Hepatic stellate cell (primary cell): Measurements from ENCODE around the gene CNTNAP3.
"Not testable (repeated sequence)": the region's sequence is repeated elsewhere in the genome, so short reads cannot be mapped to it uniquely, and the experiment has no call there.

ENCODE experiments used
- DNase-seq: peaks from one replicate; pipeline ENCODE4 v3.0.0; 2011; ENCODE audit warnings: low spot score

The CNTNAP3 gene

DNA sequence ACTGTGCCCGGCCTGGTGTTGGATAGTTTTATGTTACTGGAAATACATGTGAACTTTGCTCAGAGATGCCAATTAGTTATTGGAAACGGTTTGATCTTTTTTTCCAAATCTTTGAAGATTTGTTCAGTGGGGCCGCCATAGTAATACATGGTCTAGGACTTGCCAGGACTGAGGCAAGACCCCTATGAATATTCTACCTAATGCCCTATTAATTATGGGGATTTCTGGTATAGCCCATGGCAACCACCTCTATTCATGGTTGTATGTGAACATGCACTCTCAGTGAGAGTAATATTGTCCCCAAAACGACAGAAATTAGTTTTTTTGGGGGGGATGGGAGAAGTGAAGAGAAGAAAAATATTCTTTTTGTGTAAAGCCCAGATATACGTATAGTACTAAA, 220.3 kb downstream of the CNTNAP3 start:
- DNase-seq = not testable (repeated sequence)

GRCh38 chr9:39062966-39063365, 225.0 kb downstream of the CNTNAP3 start:
- not testable (repeated sequence) for DNase-seq

- DNase-seq = not testable (repeated sequence)
These were observed 233.5 kb downstream of the CNTNAP3 start for GRCh38 chr9:39054453-39054852.

DNA sequence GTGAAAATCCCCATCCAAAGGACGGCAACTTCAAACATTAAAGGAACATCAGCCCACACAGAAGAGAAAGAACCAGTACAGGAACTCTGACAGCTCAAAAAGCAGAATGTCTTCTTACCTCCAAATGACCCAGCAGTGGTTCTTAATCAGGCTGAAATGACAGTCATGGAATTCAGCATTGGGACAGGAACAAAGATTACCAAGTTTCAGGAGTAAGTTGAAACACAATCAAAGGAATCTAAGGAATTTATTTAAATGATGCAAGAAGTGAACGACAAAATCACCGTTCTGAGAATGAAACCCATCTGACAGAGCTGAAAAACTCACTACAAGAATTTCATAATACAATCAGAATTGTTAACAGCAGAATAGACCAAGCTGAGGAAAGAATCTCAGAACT, 241.1 kb downstream of the CNTNAP3 start:
- not testable (repeated sequence) for DNase-seq

DNA sequence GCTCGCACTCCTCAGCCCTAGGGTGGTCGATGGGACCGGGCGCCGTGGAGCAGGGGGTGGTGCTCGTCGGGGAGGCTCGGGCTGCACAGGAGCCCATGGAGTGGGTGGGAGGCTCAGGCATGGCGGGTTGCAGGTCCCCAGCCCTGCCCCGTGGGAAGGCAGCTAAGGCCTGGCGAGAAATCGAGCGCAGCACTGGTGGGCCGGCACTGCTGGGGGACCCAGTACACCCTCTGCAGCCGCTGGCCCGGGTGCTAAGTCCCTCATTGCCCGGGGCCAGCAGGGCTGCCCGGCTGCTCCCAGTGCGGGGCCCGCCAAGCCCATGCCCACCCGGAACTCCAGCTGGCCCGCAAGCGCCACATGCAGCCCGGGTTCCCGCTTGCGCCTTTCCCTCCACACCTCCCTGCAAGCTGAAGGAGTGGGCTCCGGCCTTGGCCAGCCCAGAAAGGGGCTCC, 245.6 kb downstream of the CNTNAP3 start:
- DNase-seq = not testable (repeated sequence)

DNA sequence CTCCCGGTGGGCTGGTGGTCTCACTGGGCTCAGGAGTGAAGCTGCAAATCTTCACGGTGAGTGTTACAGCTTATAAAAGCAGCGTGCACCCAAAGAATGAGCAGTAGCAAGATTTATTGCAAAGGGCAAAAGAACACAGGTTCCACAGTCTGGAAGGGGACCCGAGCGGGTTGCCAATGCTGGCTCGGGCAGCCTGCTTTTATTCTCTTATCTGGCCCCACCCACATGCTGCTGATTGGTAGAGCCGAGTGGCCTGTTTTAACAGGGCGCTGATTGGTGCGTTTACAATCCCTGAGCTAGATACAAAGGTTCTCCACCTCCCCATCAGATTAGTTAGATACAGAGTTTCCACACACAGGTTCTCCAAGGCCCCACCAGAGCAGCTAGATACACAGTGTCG, 246.2 kb downstream of the CNTNAP3 start:
- DNase-seq = not testable (repeated sequence)

DNA sequence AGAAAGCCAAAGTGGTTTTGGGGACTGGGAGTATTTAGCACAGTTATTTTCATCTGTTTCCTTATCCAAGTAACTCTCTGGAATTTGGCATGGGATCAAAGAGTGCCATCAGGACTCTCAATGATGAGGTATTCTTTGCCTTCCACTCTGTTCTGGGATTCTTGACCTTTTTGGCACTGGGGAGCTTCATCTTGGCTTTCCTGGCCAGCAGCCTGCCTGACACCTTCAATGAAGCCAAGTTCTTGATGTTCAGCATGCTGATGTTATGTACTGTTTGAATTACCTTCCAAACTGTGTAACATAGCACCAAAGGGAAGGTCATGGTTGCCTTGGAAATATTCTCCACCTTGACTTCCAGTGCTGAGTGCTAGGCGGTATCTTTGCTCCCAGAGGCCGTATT, 248.8 kb downstream of the CNTNAP3 start:
- DNase-seq = not testable (repeated sequence)

DNA sequence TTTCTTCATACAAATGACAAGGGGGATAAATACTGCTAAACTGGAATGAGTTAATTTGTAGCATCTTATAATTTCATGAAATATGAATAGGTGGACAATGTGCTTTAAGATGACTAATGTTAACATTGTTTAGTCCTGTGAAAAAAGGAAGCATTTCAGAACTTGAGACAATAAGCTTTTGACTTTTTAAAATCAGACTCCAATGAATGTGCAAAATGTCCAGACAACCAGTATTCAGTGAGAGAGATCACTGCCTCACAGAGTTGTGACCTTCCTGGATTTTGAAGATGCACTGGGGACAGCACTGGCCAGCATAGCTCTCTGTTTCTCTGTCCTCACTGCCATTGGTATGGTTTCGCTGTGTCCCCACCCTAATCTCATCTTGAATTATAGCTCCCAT, 249.7 kb downstream of the CNTNAP3 start:
- not testable (repeated sequence) for DNase-seq

DNA sequence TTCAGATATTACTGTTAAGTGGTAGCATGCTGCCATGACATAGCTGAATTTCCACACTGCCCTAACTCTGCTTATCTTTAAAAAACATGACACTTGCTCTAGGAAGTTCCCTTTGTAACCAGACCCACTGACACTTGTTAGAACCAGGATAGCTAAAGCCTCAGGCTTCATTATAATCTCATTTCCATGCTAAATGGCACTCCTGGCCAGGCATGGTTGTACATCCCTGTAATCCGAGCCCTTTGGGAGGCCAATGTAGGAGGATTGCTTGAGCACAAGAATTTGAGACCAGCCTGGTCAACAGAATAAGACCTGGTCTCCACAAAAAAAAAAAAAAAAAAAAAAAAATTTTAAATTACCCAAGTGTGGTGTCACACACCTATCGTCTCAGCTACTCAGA, 254.1 kb downstream of the CNTNAP3 start:
- not testable (repeated sequence) for DNase-seq

DNA sequence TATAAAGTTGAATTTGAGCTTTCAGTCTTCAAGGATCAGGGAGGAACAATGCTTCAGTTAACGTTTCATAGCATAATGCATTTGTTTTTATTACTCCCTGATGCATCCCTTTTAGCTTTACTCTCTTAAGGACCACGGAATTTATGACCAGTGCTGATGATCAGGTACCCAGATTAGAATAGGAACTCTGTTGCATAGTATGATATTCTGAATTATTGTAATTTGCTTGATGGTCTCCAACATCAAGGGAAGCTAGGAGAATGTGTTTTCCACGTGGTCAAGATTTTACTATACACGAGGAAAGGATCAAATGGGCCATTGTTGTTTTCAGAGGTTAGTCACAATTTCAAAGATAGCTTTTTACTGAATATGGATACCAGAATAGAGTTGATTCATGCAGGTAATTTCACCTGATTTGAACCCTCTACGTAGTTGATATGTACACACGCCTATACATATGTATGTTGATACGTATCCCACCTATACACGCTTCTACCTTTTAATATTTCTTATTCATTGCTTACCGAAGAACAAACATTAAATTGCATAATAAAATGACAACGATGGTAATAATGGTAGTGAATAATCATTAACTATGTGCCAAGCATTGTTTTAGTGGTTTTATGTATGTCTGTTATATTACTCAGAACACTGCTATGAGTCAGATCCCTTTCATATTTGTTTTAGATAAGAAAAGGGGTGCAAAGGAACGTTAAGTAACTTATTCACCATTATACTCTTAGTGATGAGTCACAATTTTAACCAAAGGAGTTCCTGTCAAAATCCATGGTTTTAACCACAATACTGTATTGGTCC, 257.6 kb downstream of the CNTNAP3 start:
- DNase-seq = not testable (repeated sequence)

DNA sequence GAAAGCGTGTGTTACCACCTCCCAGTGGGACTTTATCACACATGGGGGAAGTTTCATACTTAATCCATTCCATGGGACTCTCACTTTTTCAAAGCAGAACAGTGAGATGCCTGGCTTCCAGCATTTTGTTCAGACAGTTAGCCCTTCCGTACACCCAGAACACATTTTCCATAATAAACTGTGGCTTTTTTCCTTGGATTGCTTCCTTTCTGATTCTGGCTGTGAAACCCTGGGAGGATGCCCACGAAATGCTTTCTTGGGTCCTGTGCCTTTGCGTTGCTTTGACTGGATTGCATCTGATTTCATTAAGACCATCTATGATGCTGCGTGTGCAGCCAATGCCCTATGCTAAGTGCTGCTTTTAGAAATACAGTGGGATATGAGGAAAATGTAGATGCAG, 259.1 kb downstream of the CNTNAP3 start:
- DNase-seq = not testable (repeated sequence)

DNA sequence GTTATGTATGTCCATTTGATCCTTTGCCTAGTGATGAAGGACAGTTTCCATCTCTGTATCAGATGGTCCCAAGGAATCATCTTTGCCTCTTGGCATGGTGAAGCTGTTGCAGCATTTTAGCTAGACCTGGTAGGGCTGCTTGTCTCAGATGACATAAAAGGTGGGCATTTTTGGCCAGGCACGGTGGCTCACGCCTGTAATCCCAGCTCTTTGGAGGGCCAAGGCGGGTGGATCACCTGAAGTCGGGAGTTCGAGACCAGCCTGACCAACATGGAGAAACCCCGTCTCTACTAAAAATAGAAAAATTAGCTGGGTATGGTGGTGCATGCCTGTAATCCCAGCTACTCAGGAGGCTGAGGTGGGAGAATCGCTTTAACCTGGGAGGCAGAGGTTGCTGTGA, 259.8 kb downstream of the CNTNAP3 start:
- DNase-seq = not testable (repeated sequence)

DNA sequence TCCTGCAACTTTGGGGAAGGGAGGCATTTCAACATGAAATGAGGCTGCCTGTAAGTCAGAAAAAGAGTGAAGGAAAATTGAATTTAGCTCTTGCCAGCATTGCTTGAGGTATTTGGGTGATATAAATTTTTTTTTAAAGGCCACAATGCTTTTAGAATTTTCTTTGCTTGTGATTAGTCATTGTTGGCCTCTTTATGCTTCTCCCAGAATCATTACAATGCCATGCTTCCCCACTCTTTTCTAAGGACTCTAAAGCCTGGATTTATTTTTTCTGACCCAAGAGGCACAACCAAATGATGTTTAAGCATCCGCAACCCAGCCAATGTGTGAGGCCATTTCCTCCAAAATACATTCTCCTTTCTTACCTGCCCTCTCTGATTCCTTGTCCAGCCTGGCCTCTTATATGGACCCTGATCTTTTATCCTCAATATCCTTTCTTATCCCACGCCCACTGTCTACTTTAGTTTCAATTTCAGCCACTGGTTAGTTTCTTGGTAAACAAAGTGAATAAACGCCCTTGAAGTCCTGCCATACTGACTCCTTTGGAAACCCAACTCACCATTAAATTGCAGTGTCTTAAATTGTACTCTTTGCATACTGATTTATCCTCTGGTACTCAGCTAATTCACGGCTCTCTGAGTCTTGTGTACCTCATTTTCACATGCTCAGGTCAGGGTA, 261.9 kb downstream of the CNTNAP3 start:
- not testable (repeated sequence) for DNase-seq
